GM21447 (cell line): ENCODE results near the gene MAGI2.

Source experiments
- ATAC-seq: cut with Tn5 transposase; IDR thresholded peaks from one replicate; pipeline ENCODE4 v1.9.1; 2021; ENCODE audit not compliant: unreplicated experiment

MAGI2 gene

GRCh38 chr7:78072201-78072590, 1381.3 kb downstream of the MAGI2 start:
- no peak for ATAC-seq

- no peak for ATAC-seq
Measured at GRCh38 chr7:78071491-78072200, 1381.8 kb downstream of the MAGI2 start.

GRCh38 chr7:78066599-78066998, 1386.9 kb downstream of the MAGI2 start:
- ATAC-seq: no peak

- no peak for ATAC-seq
Measured at GRCh38 chr7:78063758-78064157, 1389.7 kb downstream of the MAGI2 start.

GRCh38 chr7:78062214-78062613, 1391.3 kb downstream of the MAGI2 start:
- ATAC-seq: no peak

GRCh38 chr7:78057571-78057970, 1395.9 kb downstream of the MAGI2 start:
- ATAC-seq: no peak

- no peak for ATAC-seq
Measured at GRCh38 chr7:78055599-78055998, 1397.9 kb downstream of the MAGI2 start.

GRCh38 chr7:78055001-78055573, 1398.4 kb downstream of the MAGI2 start:
- ATAC-seq: no peak

GRCh38 chr7:78052112-78052511, 1401.4 kb downstream of the MAGI2 start:
- ATAC-seq: no peak

GRCh38 chr7:78047800-78048199, 1405.7 kb downstream of the MAGI2 start:
- ATAC-seq: no peak

GRCh38 chr7:78043159-78043558, 1410.3 kb downstream of the MAGI2 start:
- ATAC-seq: no peak

GRCh38 chr7:78041423-78041822, 1412.0 kb downstream of the MAGI2 start:
- no peak for ATAC-seq

GRCh38 chr7:78039790-78040776, 1413.4 kb downstream of the MAGI2 start:
- peak; percentile 89 for ATAC-seq

GRCh38 chr7:78038465-78039080, 1414.9 kb downstream of the MAGI2 start:
- ATAC-seq: no peak

- ATAC-seq: no peak
Measured at GRCh38 chr7:78037603-78038002, 1415.9 kb downstream of the MAGI2 start.

- ATAC-seq: no peak
Measured at GRCh38 chr7:78033410-78033809, 1420.1 kb downstream of the MAGI2 start.

GRCh38 chr7:78026492-78026891, 1427.0 kb downstream of the MAGI2 start:
- ATAC-seq: no peak

- no peak for ATAC-seq
Measured at GRCh38 chr7:78024591-78024990, 1428.9 kb downstream of the MAGI2 start.

GRCh38 chr7:78023191-78023590, 1430.3 kb downstream of the MAGI2 start:
- no peak for ATAC-seq

GRCh38 chr7:78022165-78022564, 1431.3 kb downstream of the MAGI2 start:
- ATAC-seq: no peak

- no peak for ATAC-seq
Measured at GRCh38 chr7:78020874-78021249, 1432.6 kb downstream of the MAGI2 start.
